ENCODE results near the gene RHOD. TPM values are rescaled to one million over a fixed set of nuclear protein-coding genes. Genes with fewer than 3 reads are reported as not detected.

RHOD gene
- polyA plus RNA-seq, result 113 to 235 TPM (median 119 TPM) in 3 replicates
- polyA plus RNA-seq (2011; ENCODE audit: low read depth), result 534 TPM
- polyA plus RNA-seq (2011; cell fraction: cytosol; rRNA removed), result 86.2 and 199 TPM in 2 replicates
- polyA plus RNA-seq (2011; cell fraction: nucleus; rRNA removed), result 50.8 and 66.9 TPM in 2 replicates
- 156 and 276 TPM in 2 replicates for polyA plus RNA-seq (2012; ENCODE audit: low replicate concordance)
- 35.5 to 161 TPM (median 81.9 TPM) in 3 replicates for polyA minus RNA-seq
- polyA minus RNA-seq (2011; cell fraction: cytosol; rRNA and poly(A)+ RNA removed), result 171 TPM
- polyA minus RNA-seq (2011; cell fraction: nucleus; rRNA and poly(A)+ RNA removed), result 25.4 and 34.8 TPM in 2 replicates

GRCh38 chr11:67056267-67057204 is at the start of gene RHOD:
TSS of gene RHOD (plus strand) at chr11:67056847. CDS start at chr11:67056903, 56 bp downstream.
- no peaks in the 10 kb centered on the region for H4K20me1 ChIP-seq (ENCODE audit: control insufficient read depth, extremely low read depth, insufficient read depth, low read length)
- DNase-seq (ENCODE audit: low read depth, low spot score), result no peak
- peaks cover 41% of the 10 kb centered on the region for H3K79me2 ChIP-seq (ENCODE audit: control insufficient read depth, insufficient read depth, low read length)
- no peaks in the 10 kb centered on the region for H3K9me3 ChIP-seq (ENCODE audit: control insufficient read depth, low read depth, low read length)
- peak within 1 kb of the TSS; percentile 54 for H2AFZ ChIP-seq (ENCODE audit: control insufficient read depth, low read length)
- TF ChIP-seq CTCF (optimal IDR thresholded peaks at IDR 0.05 in 1 of 3, IDR thresholded peaks at IDR 0.05 in 1 of 3, conservative IDR thresholded peaks at IDR 0.05 in 1 of 3; ENCODE audit: extremely low read depth in 1 of 3, insufficient read depth in 2 of 3, low read length in 3 of 3) (no peak), EZH2 (IDR thresholded peaks at IDR 0.05; ENCODE audit: low read length) (no peak)
- H3K4me3 ChIP-seq (ENCODE audit: control insufficient read depth in 2 of 3, extremely low read depth in 1 of 3, insufficient read depth in 2 of 3, low read depth in 1 of 3, low read length in 3 of 3), result peak within 1 kb of the TSS; percentile 53 to 75 (median 63)
- peak within 1 kb of the TSS; percentile 99 for H3K27ac ChIP-seq (ENCODE audit: control insufficient read depth, insufficient read depth, low read length)
- peak within 1 kb of the TSS; percentile 74 for H3K4me2 ChIP-seq (ENCODE audit: control insufficient read depth, extremely low read depth, insufficient read depth, low read depth, low read length)
- FAIRE-seq, result no peak
- no peaks in the 10 kb centered on the region for H3K9me1 ChIP-seq (ENCODE audit: control insufficient read depth, extremely low read depth, insufficient read depth, low read length)
- peaks cover 55% of the 10 kb centered on the region for H3K4me1 ChIP-seq (ENCODE audit: control insufficient read depth, extremely low read depth, insufficient read depth, low read length)
- peaks cover 0 to 8% of the 10 kb centered on the region in 2 experiments for H3K36me3 ChIP-seq (ENCODE audit: control insufficient read depth in 2 of 2, extremely low read depth in 1 of 2, insufficient read depth in 2 of 2, low read length in 2 of 2)
- dilution Hi-C loops (cut with MboI; ENCODE audit: extremely low pct_ligation_motif_present, low sequenced_read_pairs), result no loop called here
- H3K9ac ChIP-seq (ENCODE audit: control insufficient read depth, extremely low read depth, insufficient read depth, low read length), result peak within 1 kb of the TSS; percentile 81
- H3K27me3 ChIP-seq (ENCODE audit: control insufficient read depth, extremely low read depth, insufficient read depth, low read length), result no peaks in the 10 kb centered on the region

DNA sequence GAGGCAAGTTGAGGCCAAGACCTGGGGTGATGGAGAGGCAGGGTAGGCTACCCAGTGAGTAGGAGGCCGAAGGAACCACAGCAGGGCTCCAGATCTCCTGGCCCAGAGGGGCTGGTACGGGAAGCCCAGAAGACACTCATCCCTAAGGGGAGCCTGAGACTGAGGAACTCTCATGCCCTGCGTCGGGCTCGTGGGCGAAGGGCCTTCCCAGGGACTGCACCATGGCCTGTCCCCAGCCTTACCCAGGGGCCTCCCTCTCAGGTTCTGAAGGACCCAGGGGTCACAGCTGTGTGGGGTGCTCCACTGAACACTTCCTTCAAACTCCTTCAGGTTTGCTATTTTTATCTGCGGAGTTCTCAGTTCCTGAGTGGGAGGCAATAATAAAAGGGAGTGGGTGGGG is 49.5 kb upstream of the RHOD start:
- H3K4me1 ChIP-seq (ENCODE audit: control insufficient read depth, extremely low read depth, insufficient read depth, low read length), result no peaks in the 10 kb centered on the region
- H3K4me2 ChIP-seq (ENCODE audit: control insufficient read depth, extremely low read depth, insufficient read depth, low read depth, low read length), result no peak overlapping the region
- no peak overlapping the region for H2AFZ ChIP-seq (ENCODE audit: control insufficient read depth, low read length)
- H4K20me1 ChIP-seq (ENCODE audit: control insufficient read depth, extremely low read depth, insufficient read depth, low read length), result no peaks in the 10 kb centered on the region
- H3K9me1 ChIP-seq (ENCODE audit: control insufficient read depth, extremely low read depth, insufficient read depth, low read length), result no peaks in the 10 kb centered on the region
- dilution Hi-C loops (cut with MboI; ENCODE audit: extremely low pct_ligation_motif_present, low sequenced_read_pairs), result no loop called here
- FAIRE-seq, result no peak
- H3K9ac ChIP-seq (ENCODE audit: control insufficient read depth, extremely low read depth, insufficient read depth, low read length), result no peak overlapping the region
- H3K27ac ChIP-seq (ENCODE audit: control insufficient read depth, insufficient read depth, low read length), result no peak overlapping the region
- no peaks in the 10 kb centered on the region for H3K9me3 ChIP-seq (ENCODE audit: control insufficient read depth, low read depth, low read length)
- H3K36me3 ChIP-seq (ENCODE audit: control insufficient read depth in 2 of 2, extremely low read depth in 1 of 2, insufficient read depth in 2 of 2, low read length in 2 of 2), result no peaks in the 10 kb centered on the region
- H3K27me3 ChIP-seq (ENCODE audit: control insufficient read depth, extremely low read depth, insufficient read depth, low read length), result no peaks in the 10 kb centered on the region
- H3K4me3 ChIP-seq (ENCODE audit: control insufficient read depth in 2 of 3, extremely low read depth in 1 of 3, insufficient read depth in 2 of 3, low read depth in 1 of 3, low read length in 3 of 3), result no peak overlapping the region
- DNase-seq (ENCODE audit: low read depth, low spot score), result no peak
- TF ChIP-seq EZH2 (IDR thresholded peaks at IDR 0.05; ENCODE audit: low read length), result no peak
- no peak for TF ChIP-seq CTCF (optimal IDR thresholded peaks at IDR 0.05 in 1 of 3, IDR thresholded peaks at IDR 0.05 in 1 of 3, conservative IDR thresholded peaks at IDR 0.05 in 1 of 3; ENCODE audit: extremely low read depth in 1 of 3, insufficient read depth in 2 of 3, low read length in 3 of 3)
- H3K79me2 ChIP-seq (ENCODE audit: control insufficient read depth, insufficient read depth, low read length), result no peaks in the 10 kb centered on the region

Measured in keratinocyte (primary cell).